ENCODE measurements around the gene CYP2W1. TPM values are rescaled to one million over a fixed set of nuclear protein-coding genes. Genes with fewer than 3 reads are reported as not detected.
A peak's percentile ranks its signal among the peaks of the same experiment; 100 is the strongest.

Gene CYP2W1
- total RNA-seq, 1 donor from 2014 or later, result not detected

DNA sequence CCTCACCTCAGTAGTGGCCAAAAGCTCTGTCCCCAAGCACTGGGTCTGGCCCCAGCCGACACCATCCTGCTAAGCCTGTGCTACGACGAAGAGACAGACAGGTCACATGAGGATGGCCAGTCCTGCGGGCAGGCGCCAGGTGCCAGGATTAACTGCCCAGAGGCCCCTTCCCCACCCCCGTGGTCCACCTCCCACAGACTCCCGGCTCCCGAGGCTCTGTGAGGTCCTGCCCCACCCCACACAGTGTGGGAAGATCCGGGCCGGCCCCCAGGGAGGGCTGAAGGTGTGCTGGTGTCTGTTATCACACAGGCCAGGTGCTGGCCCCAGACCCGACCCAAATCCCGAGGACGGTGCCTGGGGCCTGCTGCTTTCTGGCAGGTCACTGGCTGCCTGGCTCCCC lies 27.2 kb downstream of the CYP2W1 start:
- CTCF ChIA-PET, result no interaction called here
- Mint-ChIP-seq H3K27ac (no peak overlapping the region), H3K4me3 (no peak overlapping the region), H3K36me3 (ENCODE audit: low read depth) (peaks cover 40% of the 10 kb centered on the region), H3K27me3 (no peaks in the 10 kb centered on the region), H3K9me3 (no peaks in the 10 kb centered on the region), H3K4me1 (peaks cover 34% of the 10 kb centered on the region)
- intact Hi-C loops (cut with micrococcal nuclease), result no loop called here
- DNase-seq (no peak), ATAC-seq (ENCODE audit: low read depth) (no peak)
- POLR2A ChIA-PET, result interaction anchor here (2.0 kb wide), 1 partner anchor 14 kb away, joined by 5 read pairs; no protein-coding TSS in a partner anchor
- TF ChIP-seq CTCF (IDR thresholded peaks at IDR 0.05), result no peak

- Mint-ChIP-seq H3K4me1 (peaks cover 27% of the 10 kb centered on the region), H3K9me3 (no peaks in the 10 kb centered on the region), H3K27ac (no peak overlapping the region), H3K4me3 (no peak overlapping the region), H3K36me3 (ENCODE audit: low read depth) (peaks cover 36% of the 10 kb centered on the region), H3K27me3 (no peaks in the 10 kb centered on the region)
- intact Hi-C loops (cut with micrococcal nuclease), result loop anchor here (1.0 kb wide), 1 partner anchor 12 kb away; no protein-coding TSS in a partner anchor
- CTCF ChIA-PET, result interaction anchor here (1.6 to 2.9 kb wide), 2 partner anchors 18 to 54 kb away, joined by 5 to 13 read pairs; no protein-coding TSS in a partner anchor
- DNase-seq, result no peak
- peak; percentile 41 for ATAC-seq (ENCODE audit: low read depth)
- POLR2A ChIA-PET, result interaction anchor here (1.6 to 2.0 kb wide), 3 partner anchors 12 to 36 kb away, joined by 5 to 7 read pairs (median 5); partner anchors contain the start of gene COX19
- no peak for TF ChIP-seq CTCF (IDR thresholded peaks at IDR 0.05)
These were observed 28.5 kb downstream of the CYP2W1 start for GRCh38 chr7:1011297-1012003.

DNA sequence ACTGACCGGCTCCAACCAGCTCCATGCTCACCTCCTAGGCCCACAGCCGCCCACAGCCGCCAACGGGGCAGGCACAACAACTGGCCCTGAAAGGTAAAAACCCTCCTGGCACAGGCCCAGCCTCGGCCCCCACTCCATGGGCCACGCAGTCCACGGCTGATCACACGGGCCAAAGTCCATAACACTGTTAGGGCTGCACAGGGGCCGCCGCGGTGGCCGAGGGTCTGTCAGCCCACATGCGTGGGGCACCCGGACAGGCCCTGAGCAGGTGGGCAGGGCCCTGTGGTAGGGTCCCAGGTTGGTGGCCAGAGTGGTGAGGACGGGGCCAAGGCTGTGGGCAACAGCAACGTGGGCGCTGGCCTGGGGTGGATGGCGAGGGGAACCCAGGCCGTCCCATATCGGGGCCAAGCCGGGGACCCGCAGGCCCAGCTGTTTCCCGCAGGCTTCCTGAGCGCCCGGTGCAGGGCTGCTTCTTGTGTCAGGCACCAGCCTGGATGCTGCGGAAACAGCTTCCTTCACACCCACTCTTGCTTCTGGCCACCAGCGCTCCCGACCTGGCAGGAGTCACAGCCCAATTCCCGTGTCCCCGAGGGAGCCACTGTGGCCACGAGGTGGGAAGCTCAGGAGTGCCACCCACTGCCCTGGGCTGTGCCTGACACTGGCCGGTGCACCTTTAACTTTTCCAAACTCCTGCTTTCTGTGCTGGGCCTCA lies 29.2 kb downstream of the CYP2W1 start:
- TF ChIP-seq CTCF (IDR thresholded peaks at IDR 0.05), result no peak
- Mint-ChIP-seq H3K9me3 (no peaks in the 10 kb centered on the region), H3K36me3 (ENCODE audit: low read depth) (peaks cover 37% of the 10 kb centered on the region), H3K4me3 (no peak overlapping the region), H3K4me1 (peaks cover 27% of the 10 kb centered on the region), H3K27ac (no peak overlapping the region), H3K27me3 (no peaks in the 10 kb centered on the region)
- DNase-seq (no peak), ATAC-seq (ENCODE audit: low read depth) (no peak)
- intact Hi-C loops (cut with micrococcal nuclease), result loop anchor here (1.0 kb wide), 1 partner anchor 11 kb away; no protein-coding TSS in a partner anchor
- ChIA-PET POLR2A (interaction anchor here (1.1 to 2.0 kb wide), 6 partner anchors 11 to 37 kb away, joined by 3 to 7 read pairs (median 4); partner anchors contain the start of gene COX19), CTCF (interaction anchor here (1.6 to 2.9 kb wide), 2 partner anchors 19 to 53 kb away, joined by 5 to 13 read pairs; no protein-coding TSS in a partner anchor)

GRCh38 chr7:1012716-1013095 lies 29.7 kb downstream of the CYP2W1 start:
- TF ChIP-seq CTCF (IDR thresholded peaks at IDR 0.05), result no peak
- Mint-ChIP-seq H3K4me1 (peaks cover 28% of the 10 kb centered on the region), H3K36me3 (ENCODE audit: low read depth) (peaks cover 35% of the 10 kb centered on the region), H3K9me3 (no peaks in the 10 kb centered on the region), H3K27me3 (no peaks in the 10 kb centered on the region), H3K27ac (no peak overlapping the region), H3K4me3 (no peak overlapping the region)
- intact Hi-C loops (cut with micrococcal nuclease), result loop anchor here (1.0 kb wide), 1 partner anchor 11 kb away; no protein-coding TSS in a partner anchor
- ChIA-PET CTCF (interaction anchor here (1.6 to 2.9 kb wide), 2 partner anchors 19 to 53 kb away, joined by 5 to 13 read pairs; no protein-coding TSS in a partner anchor), POLR2A (interaction anchor here (1.1 to 1.9 kb wide), 5 partner anchors 10 to 37 kb away, joined by 3 to 7 read pairs (median 3); partner anchors contain the start of gene COX19)
- no peak for DNase-seq
- no peak for ATAC-seq (ENCODE audit: low read depth)

Data from activated B cell treated with CpG ODN at 0.5 μM for 24 hours (primary cell).